HL-60 (cell line): ENCODE results near the gene BOK.

Experiments
- DNase-seq, 2 experiments: peaks; one replicate each; pipeline ENCODE4 v3.0.0-alpha.2; 2010 to 2020; ENCODE audit warnings: low read depth in 1 of 2, low spot score in 1 of 2
- H3K27ac ChIP-seq: fragments of 250-450 bp; sonication (Bioruptor Pico); replicated peaks from 2 replicates; pipeline ENCODE4 v1.5.1; 2020; ENCODE audit warnings: mild to moderate bottlenecking, moderate library complexity
- H3K27me3 ChIP-seq: fragments of 250-450 bp; sonication (Bioruptor Pico); 2 replicates; pipeline ENCODE4 v1.5.1; 2021; ENCODE audit warnings: mild to moderate bottlenecking, moderate library complexity; ENCODE audit not compliant: insufficient read depth, poor library complexity, severe bottlenecking
- H3K4me3 ChIP-seq: replicated peaks from 2 replicates; pipeline ENCODE4 v1.5.1; 2011; ENCODE audit warnings: mild to moderate bottlenecking, control low read depth, low read length; ENCODE audit not compliant: insufficient read depth
- GABPA ChIP-seq: IDR thresholded peaks from 2 replicates; pipeline ENCODE4 v1.6.1; 2012; ENCODE audit warnings: low read depth
- TF ChIP-seq, protein P1 (sequence below): IDR thresholded peaks from 2 replicates; pipeline ENCODE4 v1.6.1; 2012; ENCODE audit warnings: low read depth; ENCODE audit not compliant: insufficient replicate concordance

The BOK gene

GRCh38 chr2:241620419-241620769, 61.8 kb downstream of the BOK start:
- no peak overlapping the region for H3K27ac ChIP-seq
- no peak for TF ChIP-seq GABPA
- TF ChIP-seq, protein P1, sequence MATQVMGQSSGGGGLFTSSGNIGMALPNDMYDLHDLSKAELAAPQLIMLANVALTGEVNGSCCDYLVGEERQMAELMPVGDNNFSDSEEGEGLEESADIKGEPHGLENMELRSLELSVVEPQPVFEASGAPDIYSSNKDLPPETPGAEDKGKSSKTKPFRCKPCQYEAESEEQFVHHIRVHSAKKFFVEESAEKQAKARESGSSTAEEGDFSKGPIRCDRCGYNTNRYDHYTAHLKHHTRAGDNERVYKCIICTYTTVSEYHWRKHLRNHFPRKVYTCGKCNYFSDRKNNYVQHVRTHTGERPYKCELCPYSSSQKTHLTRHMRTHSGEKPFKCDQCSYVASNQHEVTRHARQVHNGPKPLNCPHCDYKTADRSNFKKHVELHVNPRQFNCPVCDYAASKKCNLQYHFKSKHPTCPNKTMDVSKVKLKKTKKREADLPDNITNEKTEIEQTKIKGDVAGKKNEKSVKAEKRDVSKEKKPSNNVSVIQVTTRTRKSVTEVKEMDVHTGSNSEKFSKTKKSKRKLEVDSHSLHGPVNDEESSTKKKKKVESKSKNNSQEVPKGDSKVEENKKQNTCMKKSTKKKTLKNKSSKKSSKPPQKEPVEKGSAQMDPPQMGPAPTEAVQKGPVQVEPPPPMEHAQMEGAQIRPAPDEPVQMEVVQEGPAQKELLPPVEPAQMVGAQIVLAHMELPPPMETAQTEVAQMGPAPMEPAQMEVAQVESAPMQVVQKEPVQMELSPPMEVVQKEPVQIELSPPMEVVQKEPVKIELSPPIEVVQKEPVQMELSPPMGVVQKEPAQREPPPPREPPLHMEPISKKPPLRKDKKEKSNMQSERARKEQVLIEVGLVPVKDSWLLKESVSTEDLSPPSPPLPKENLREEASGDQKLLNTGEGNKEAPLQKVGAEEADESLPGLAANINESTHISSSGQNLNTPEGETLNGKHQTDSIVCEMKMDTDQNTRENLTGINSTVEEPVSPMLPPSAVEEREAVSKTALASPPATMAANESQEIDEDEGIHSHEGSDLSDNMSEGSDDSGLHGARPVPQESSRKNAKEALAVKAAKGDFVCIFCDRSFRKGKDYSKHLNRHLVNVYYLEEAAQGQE = no peak
- H3K27me3 ChIP-seq = no peaks in the 10 kb centered on the region
- H3K4me3 ChIP-seq = no peak overlapping the region
- no peak for DNase-seq
